K562 (cell line): ENCODE results near the gene FOXN1. TPM values are rescaled to one million over a fixed set of nuclear protein-coding genes. Genes with fewer than 3 reads are reported as not detected.

Experiments
- AFF4 ChIP-seq: sonication (generic); formaldehyde crosslinking; IDR thresholded peaks from 2 replicates; pipeline ENCODE4 v1.8.0; 2023; ENCODE audit warnings: mild to moderate bottlenecking, missing genetic modification reagents
- ARID1B ChIP-seq: fragments of 450-650 bp; IDR thresholded peaks from 2 replicates; pipeline ENCODE4 v1.6.1; 2016; ENCODE audit warnings: antibody characterized with exemption, mild to moderate bottlenecking, inconsistent platforms
- BRCA1 ChIP-seq, 2 experiments: fragments of 450-650 bp in 1 of 2; sonication (generic) in 1 of 2; formaldehyde crosslinking in 1 of 2; IDR thresholded peaks; 2 replicates each; pipeline versions ENCODE4 v1.5.0 to v1.6.1; 2017 to 2020; ENCODE audit warnings: mild to moderate bottlenecking in 1 of 2, missing genetic modification reagents in 1 of 2
- CCAR2 ChIP-seq: fragments of 200-400 bp; formaldehyde crosslinking; IDR thresholded peaks from 2 replicates; pipeline ENCODE4 v1.6.1; 2017; ENCODE audit warnings: mild to moderate bottlenecking, low read depth, low read length
- CTBP1 ChIP-seq: fragments of 450-650 bp; IDR thresholded peaks from 2 replicates; pipeline ENCODE4 v1.6.1; 2016; ENCODE audit warnings: borderline replicate concordance
- EGR1 ChIP-seq: fragments of 450-650 bp; conservative IDR thresholded peaks from 2 replicates; pipeline ENCODE4 v1.6.1; 2017; ENCODE audit warnings: mild to moderate bottlenecking
- HEY1 ChIP-seq: fragments of 250-450 bp; sonication (Bioruptor Pico); IDR thresholded peaks from 2 replicates; pipeline ENCODE4 v1.5.0; 2020; ENCODE audit warnings: mild to moderate bottlenecking, moderate library complexity, borderline replicate concordance
- HNRNPL ChIP-seq: fragments of 200-400 bp; formaldehyde crosslinking; IDR thresholded peaks from 2 replicates; pipeline ENCODE4 v1.6.1; 2017; ENCODE audit warnings: low read depth, mild to moderate bottlenecking, low read length
- HNRNPLL ChIP-seq: fragments of 200-400 bp; formaldehyde crosslinking; IDR thresholded peaks from 2 replicates; pipeline ENCODE4 v1.6.1; 2017; ENCODE audit warnings: low read length, low read depth, mild to moderate bottlenecking; ENCODE audit not compliant: poor library complexity, severe bottlenecking
- HOXB6 ChIP-seq: fragments of 250-450 bp; sonication (Bioruptor Pico); IDR thresholded peaks from 2 replicates; pipeline ENCODE4 v1.5.1; 2022; ENCODE audit warnings: mild to moderate bottlenecking, borderline replicate concordance
- JUNB ChIP-seq: fragments of 450-650 bp; formaldehyde crosslinking; conservative IDR thresholded peaks from 2 replicates; pipeline ENCODE4 v1.4.0; 2020; ENCODE audit warnings: mild to moderate bottlenecking
- LCOR ChIP-seq: sonication (generic); formaldehyde crosslinking; IDR thresholded peaks from 2 replicates; pipeline ENCODE4 v1.8.0; 2022; ENCODE audit warnings: mild to moderate bottlenecking, missing genetic modification reagents
- MAX ChIP-seq: sonication (generic); formaldehyde crosslinking; IDR thresholded peaks from 2 replicates; pipeline ENCODE4 v1.9.0; 2022; ENCODE audit warnings: mild to moderate bottlenecking, missing genetic modification reagents
- MTF1 ChIP-seq: fragments of 250-450 bp; sonication (Bioruptor Pico); IDR thresholded peaks from 2 replicates; pipeline ENCODE4 v1.9.0; 2021; ENCODE audit warnings: moderate library complexity, mild to moderate bottlenecking, inconsistent platforms, borderline replicate concordance
- NFE2 ChIP-seq: IDR thresholded peaks from 2 replicates; pipeline ENCODE4 v1.6.1; 2014; ENCODE audit warnings: antibody characterized with exemption, low read depth
- SP1 ChIP-seq: sonication (generic); formaldehyde crosslinking; IDR thresholded peaks from 2 replicates; pipeline ENCODE4 v1.8.1; 2022; ENCODE audit warnings: mild to moderate bottlenecking, missing genetic modification reagents
- SP2 ChIP-seq: IDR thresholded peaks from 2 replicates; pipeline ENCODE4 v1.6.1; 2011; ENCODE audit warnings: mild to moderate bottlenecking, low read depth, low read length, moderate library complexity; ENCODE audit not compliant: poor library complexity, severe bottlenecking; ENCODE audit errors: extremely low read depth
- ZBTB33 ChIP-seq: sonication (generic); formaldehyde crosslinking; IDR thresholded peaks from 2 replicates; pipeline ENCODE4 v1.8.1; 2023; ENCODE audit warnings: mild to moderate bottlenecking, missing genetic modification reagents
- ZNF518B ChIP-seq: fragments of 250-450 bp; sonication (Bioruptor Pico); IDR thresholded peaks from 2 replicates; pipeline ENCODE4 v1.5.0; 2021; ENCODE audit warnings: mild to moderate bottlenecking, moderate library complexity
- ZSCAN32 ChIP-seq: fragments of 450-650 bp; formaldehyde crosslinking; IDR thresholded peaks from 2 replicates; pipeline ENCODE4 v1.4.0; 2020; ENCODE audit warnings: mild to moderate bottlenecking, moderate library complexity
- polyA plus RNA-seq, 8 experiments: library from polyadenylated mRNA; depleted of rRNA in 4 of 8; stranded (reverse) in 5 of 8; unstranded in 3 of 8; fragments of >200 nt; fragmentation: Nextera tagmentation in 2 of 8; fragmentation: Illumina TruSeq in 1 of 8; extraction: Ambion mirVana in 2 of 8; extraction: Trizol in 1 of 8; gene quantifications; 2 replicates each; pipeline versions ENCODE4 v1.2.1 to v1.2.3, GENCODE V29; 2011 to 2014; ENCODE audit warnings: inconsistent platforms in 1 of 8, missing spikeins in 1 of 8
- total RNA-seq, 7 experiments: library from RNA; depleted of rRNA in 6 of 7; stranded (reverse); fragments of >200 nt in 6 of 7; fragmentation: Illumina TruSeq in 2 of 7; extraction: Trizol in 2 of 7; gene quantifications; 2 replicates each; pipeline versions ENCODE4 v1.2.1 to v1.2.3, GENCODE V29; 2011 to 2021; ENCODE audit warnings: low replicate concordance in 1 of 7

The FOXN1 gene
- total and polyA plus RNA-seq, 9 of the 15 experiments (the other 6 are each of a cell fraction or from before 2014, with no cell fraction given) = not detected

GRCh38 chr17:28527181-28527681 is 21.1 kb downstream of the FOXN1 start (continued):
- TF ChIP-seq ZNF518B (no peak), SP2 (no peak), CCAR2 (no peak), ZBTB33 (CRISPR knock-in tag) (no peak), JUNB (no peak), SP1 (CRISPR knock-in tag) (peak; percentile 65), HEY1 (no peak), LCOR (CRISPR knock-in tag) (no peak), MAX (CRISPR knock-in tag) (peak; percentile 68), BRCA1 (IDR thresholded peaks at IDR 0.05) (no peak), BRCA1 (CRISPR knock-in tag; IDR thresholded peaks at IDR 0.05) (no peak), HNRNPL (no peak), HOXB6 (no peak), MTF1 (CRISPR knock-in tag) (no peak), HNRNPLL (no peak), CTBP1 (peak; percentile 73), ARID1B (peak; percentile 99), NFE2 (no peak; the same call in 1 of the 2 replicates), AFF4 (CRISPR knock-in tag) (no peak), EGR1 (peak; percentile 97), ZSCAN32 (no peak)
